Ishikawa (cell line): Measurements from ENCODE around the gene ELL2.

Experiments used
- CEBPB ChIP-seq: IDR thresholded peaks from 2 replicates; pipeline ENCODE4 v1.6.1; 2012
- CREB1 ChIP-seq: IDR thresholded peaks from 2 replicates; pipeline ENCODE4 v1.6.1; 2012; ENCODE audit warnings: low read depth
- EGR1 ChIP-seq: IDR thresholded peaks from 2 replicates; pipeline ENCODE4 v1.6.1; 2012
- EP300 ChIP-seq: IDR thresholded peaks from 2 replicates; pipeline ENCODE4 v1.6.1; 2012; ENCODE audit warnings: borderline replicate concordance
- FOXM1 ChIP-seq: IDR thresholded peaks from 2 replicates; pipeline ENCODE4 v1.6.1; 2012; ENCODE audit warnings: low read depth, borderline replicate concordance
- MAX ChIP-seq: IDR thresholded peaks from 2 replicates; pipeline ENCODE4 v1.6.1; 2012
- NFIC ChIP-seq: IDR thresholded peaks from 2 replicates; pipeline ENCODE4 v1.6.1; 2012
- RAD21 ChIP-seq: IDR thresholded peaks from 2 replicates; pipeline ENCODE4 v1.6.1; 2012; ENCODE audit warnings: low read depth
- TAF1 ChIP-seq: IDR thresholded peaks from 2 replicates; pipeline ENCODE4 v1.6.1; 2012; ENCODE audit warnings: low read depth, mild to moderate bottlenecking
- TCF12 ChIP-seq: IDR thresholded peaks from 2 replicates; pipeline ENCODE4 v1.6.1; 2012; ENCODE audit warnings: low read depth
- TEAD4 ChIP-seq: IDR thresholded peaks from 2 replicates; pipeline ENCODE4 v1.6.1; 2012
- YY1 ChIP-seq: IDR thresholded peaks from 2 replicates; pipeline ENCODE4 v1.6.1; 2012; ENCODE audit warnings: low read depth
- ZBTB7A ChIP-seq: IDR thresholded peaks from 2 replicates; pipeline ENCODE4 v1.6.1; 2012; ENCODE audit warnings: low read depth
- TF ChIP-seq, protein P1 (sequence below): IDR thresholded peaks from 2 replicates; pipeline ENCODE4 v1.6.1; 2012; ENCODE audit warnings: low read depth, mild to moderate bottlenecking
- TF ChIP-seq, protein P2 (sequence below): IDR thresholded peaks from 2 replicates; pipeline ENCODE4 v1.6.1; 2012

The ELL2 gene

GRCh38 chr5:95871146-95871806 is 90.4 kb downstream of the ELL2 start:
- TF ChIP-seq, protein P1, sequence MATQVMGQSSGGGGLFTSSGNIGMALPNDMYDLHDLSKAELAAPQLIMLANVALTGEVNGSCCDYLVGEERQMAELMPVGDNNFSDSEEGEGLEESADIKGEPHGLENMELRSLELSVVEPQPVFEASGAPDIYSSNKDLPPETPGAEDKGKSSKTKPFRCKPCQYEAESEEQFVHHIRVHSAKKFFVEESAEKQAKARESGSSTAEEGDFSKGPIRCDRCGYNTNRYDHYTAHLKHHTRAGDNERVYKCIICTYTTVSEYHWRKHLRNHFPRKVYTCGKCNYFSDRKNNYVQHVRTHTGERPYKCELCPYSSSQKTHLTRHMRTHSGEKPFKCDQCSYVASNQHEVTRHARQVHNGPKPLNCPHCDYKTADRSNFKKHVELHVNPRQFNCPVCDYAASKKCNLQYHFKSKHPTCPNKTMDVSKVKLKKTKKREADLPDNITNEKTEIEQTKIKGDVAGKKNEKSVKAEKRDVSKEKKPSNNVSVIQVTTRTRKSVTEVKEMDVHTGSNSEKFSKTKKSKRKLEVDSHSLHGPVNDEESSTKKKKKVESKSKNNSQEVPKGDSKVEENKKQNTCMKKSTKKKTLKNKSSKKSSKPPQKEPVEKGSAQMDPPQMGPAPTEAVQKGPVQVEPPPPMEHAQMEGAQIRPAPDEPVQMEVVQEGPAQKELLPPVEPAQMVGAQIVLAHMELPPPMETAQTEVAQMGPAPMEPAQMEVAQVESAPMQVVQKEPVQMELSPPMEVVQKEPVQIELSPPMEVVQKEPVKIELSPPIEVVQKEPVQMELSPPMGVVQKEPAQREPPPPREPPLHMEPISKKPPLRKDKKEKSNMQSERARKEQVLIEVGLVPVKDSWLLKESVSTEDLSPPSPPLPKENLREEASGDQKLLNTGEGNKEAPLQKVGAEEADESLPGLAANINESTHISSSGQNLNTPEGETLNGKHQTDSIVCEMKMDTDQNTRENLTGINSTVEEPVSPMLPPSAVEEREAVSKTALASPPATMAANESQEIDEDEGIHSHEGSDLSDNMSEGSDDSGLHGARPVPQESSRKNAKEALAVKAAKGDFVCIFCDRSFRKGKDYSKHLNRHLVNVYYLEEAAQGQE = no peak

GRCh38 chr5:95870105-95870672 is 91.5 kb downstream of the ELL2 start:
- no peak for TF ChIP-seq ZBTB7A
- no peak for TF ChIP-seq EP300
- no peak for TF ChIP-seq CREB1
- TF ChIP-seq RAD21 = no peak
- TF ChIP-seq TCF12 = no peak
- TF ChIP-seq EGR1 = no peak
- no peak for TF ChIP-seq MAX
- TF ChIP-seq, protein P1 = no peak
- TF ChIP-seq FOXM1 = no peak
- no peak for TF ChIP-seq TAF1
- no peak for TF ChIP-seq CEBPB
- TF ChIP-seq, protein P2, sequence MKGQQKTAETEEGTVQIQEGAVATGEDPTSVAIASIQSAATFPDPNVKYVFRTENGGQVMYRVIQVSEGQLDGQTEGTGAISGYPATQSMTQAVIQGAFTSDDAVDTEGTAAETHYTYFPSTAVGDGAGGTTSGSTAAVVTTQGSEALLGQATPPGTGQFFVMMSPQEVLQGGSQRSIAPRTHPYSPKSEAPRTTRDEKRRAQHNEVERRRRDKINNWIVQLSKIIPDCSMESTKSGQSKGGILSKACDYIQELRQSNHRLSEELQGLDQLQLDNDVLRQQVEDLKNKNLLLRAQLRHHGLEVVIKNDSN = no peak

- TF ChIP-seq CEBPB (no peak), TEAD4 (no peak), EP300 (no peak), NFIC (no peak), YY1 (no peak), CREB1 (no peak), ZBTB7A (no peak), EGR1 (no peak), TCF12 (no peak), FOXM1 (no peak), RAD21 (no peak)
- TF ChIP-seq, protein P2 = no peak
Measured at GRCh38 chr5:95868136-95868535, 93.5 kb downstream of the ELL2 start.

DNA sequence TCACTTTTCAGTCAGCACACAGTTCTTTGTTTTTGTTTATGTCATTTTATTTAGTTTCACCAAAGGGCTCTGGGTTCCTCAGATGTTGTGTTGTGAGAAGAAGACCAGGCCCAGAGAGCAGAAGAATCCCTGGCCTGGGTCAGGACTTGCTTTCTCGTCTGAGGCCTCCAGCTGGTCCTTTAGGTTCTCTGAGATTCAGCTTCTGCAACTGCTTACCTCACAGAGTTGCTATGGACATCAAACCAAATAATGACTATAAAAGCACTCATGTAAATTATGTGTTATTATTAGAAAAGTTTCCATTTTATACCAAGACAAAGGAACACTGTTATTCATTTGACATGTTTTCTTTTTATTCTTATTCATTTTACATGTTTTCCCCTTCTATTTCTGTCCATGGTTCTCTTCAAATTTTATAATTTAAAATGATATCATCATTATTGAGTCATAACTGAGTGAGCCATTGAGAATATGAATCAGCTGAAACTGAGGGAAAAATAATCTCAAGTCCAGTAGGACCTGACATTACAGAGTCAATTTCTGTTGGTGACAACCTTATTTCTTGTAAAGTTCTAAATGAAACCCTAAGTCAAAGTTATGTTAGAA is 95.1 kb downstream of the ELL2 start:
- TF ChIP-seq EP300 (no peak), CREB1 (no peak), RAD21 (no peak), MAX (no peak), EGR1 (no peak), NFIC (no peak), YY1 (no peak), ZBTB7A (no peak), TCF12 (no peak), TEAD4 (no peak)
- TF ChIP-seq, protein P1 = no peak
- TF ChIP-seq, protein P2 = no peak
